ENCODE results near the gene CCRL2. TPM values are rescaled to one million over a fixed set of nuclear protein-coding genes. Genes with fewer than 3 reads are reported as not detected.
"Not testable (repeated sequence)": the region's sequence is repeated elsewhere in the genome, so short reads cannot be mapped to it uniquely, and the experiment has no call there.

Gene CCRL2
- total and polyA plus RNA-seq, 5 experiments from 2014 or later, result 1.1 to 2.8 (median 1.3) TPM; not detected in 1

- no peak overlapping the region for H3K4me3 Mint-ChIP-seq
- ATAC-seq, result no peak
- DNase-seq, result no peak
- no peaks in the 10 kb centered on the region for H3K36me3 Mint-ChIP-seq
- no peak overlapping the region for H3K27ac Mint-ChIP-seq
- peaks cover 13 to 46% (median 35%) of the 10 kb centered on the region in 4 donors for H3K4me1 Mint-ChIP-seq
- H3K27me3 Mint-ChIP-seq, result peaks cover 0 to 1% (median 0%) of the 10 kb centered on the region in 5 donors
- no peaks in the 10 kb centered on the region for H3K9me3 Mint-ChIP-seq
- POLR2A ChIA-PET, result no interaction called here
Measured at GRCh38 chr3:46412786-46413298, 5.8 kb downstream of the CCRL2 start.

GRCh38 chr3:46413951-46414350, 6.9 kb downstream of the CCRL2 start:
- Mint-ChIP-seq H3K36me3 (no peaks in the 10 kb centered on the region), H3K4me3 (no peak overlapping the region), H3K27me3 (peaks cover 0 to 1% (median 0%) of the 10 kb centered on the region in 5 donors), H3K27ac (no peak overlapping the region), H3K4me1 (peaks cover 9 to 36% (median 25%) of the 10 kb centered on the region in 4 donors), H3K9me3 (no peaks in the 10 kb centered on the region)
- DNase-seq, result no peak
- ATAC-seq, result no peak
- POLR2A ChIA-PET, result no interaction called here

- H3K4me3 Mint-ChIP-seq, result no peak overlapping the region
- peaks cover 6 to 28% (median 19%) of the 10 kb centered on the region in 4 donors for H3K4me1 Mint-ChIP-seq
- DNase-seq (no peak), ATAC-seq (no peak)
- no peaks in the 10 kb centered on the region for H3K9me3 Mint-ChIP-seq
- H3K27me3 Mint-ChIP-seq, result peaks cover 0 to 1% (median 0%) of the 10 kb centered on the region in 5 donors
- H3K27ac Mint-ChIP-seq, result no peak overlapping the region
- no peaks in the 10 kb centered on the region for H3K36me3 Mint-ChIP-seq
- POLR2A ChIA-PET, result no interaction called here
Measured at GRCh38 chr3:46414739-46415138, 7.7 kb downstream of the CCRL2 start.

- POLR2A ChIA-PET, result no interaction called here
- ATAC-seq (no peak), DNase-seq (no peak)
- H3K36me3 Mint-ChIP-seq, result no peaks in the 10 kb centered on the region
- peaks cover 3 to 21% (median 13%) of the 10 kb centered on the region in 4 donors for H3K4me1 Mint-ChIP-seq
- H3K4me3 Mint-ChIP-seq, result peak overlapping the region in 1 of 10 donors; percentile 18
- H3K27ac Mint-ChIP-seq, result peak overlapping the region in 3 of 10 donors; percentile 29 to 66 (median 33)
- no peaks in the 10 kb centered on the region for H3K27me3 Mint-ChIP-seq
- H3K9me3 Mint-ChIP-seq, result no peaks in the 10 kb centered on the region
Measured at GRCh38 chr3:46416125-46416810, 9.2 kb downstream of the CCRL2 start.

- no peaks in the 10 kb centered on the region for H3K27me3 Mint-ChIP-seq
- no peak for DNase-seq
- POLR2A ChIA-PET, result no interaction called here
- no peaks in the 10 kb centered on the region for H3K36me3 Mint-ChIP-seq
- H3K9me3 Mint-ChIP-seq, result no peaks in the 10 kb centered on the region
- H3K27ac Mint-ChIP-seq, result no peak overlapping the region
- peaks cover 3 to 21% (median 13%) of the 10 kb centered on the region in 4 donors for H3K4me1 Mint-ChIP-seq
- H3K4me3 Mint-ChIP-seq, result peak overlapping the region in 1 of 10 donors; percentile 18
- no peak for ATAC-seq
Measured at GRCh38 chr3:46416811-46417510, 9.9 kb downstream of the CCRL2 start.

- ATAC-seq (no peak), DNase-seq (no peak)
- H3K27ac Mint-ChIP-seq, result no peak overlapping the region
- H3K4me1 Mint-ChIP-seq, result peaks cover 3 to 21% (median 13%) of the 10 kb centered on the region in 4 donors
- no peaks in the 10 kb centered on the region for H3K36me3 Mint-ChIP-seq
- H3K9me3 Mint-ChIP-seq, result no peaks in the 10 kb centered on the region
- peak overlapping the region in 1 of 10 donors; percentile 2 for H3K4me3 Mint-ChIP-seq
- POLR2A ChIA-PET, result no interaction called here
- no peaks in the 10 kb centered on the region for H3K27me3 Mint-ChIP-seq
Measured at GRCh38 chr3:46417841-46418611, 11.0 kb downstream of the CCRL2 start.

GRCh38 chr3:46419816-46420215, 12.8 kb downstream of the CCRL2 start:
- H3K9me3 Mint-ChIP-seq, result no peaks in the 10 kb centered on the region
- H3K4me3 Mint-ChIP-seq, result no peak overlapping the region
- POLR2A ChIA-PET, result no interaction called here
- no peak overlapping the region for H3K27ac Mint-ChIP-seq
- ATAC-seq (no peak), DNase-seq (no peak)
- no peaks in the 10 kb centered on the region for H3K27me3 Mint-ChIP-seq
- H3K36me3 Mint-ChIP-seq, result no peaks in the 10 kb centered on the region
- peaks cover 4 to 21% (median 13%) of the 10 kb centered on the region in 4 donors for H3K4me1 Mint-ChIP-seq

GRCh38 chr3:46420931-46421330, 13.9 kb downstream of the CCRL2 start:
- no peak for DNase-seq
- no peak overlapping the region for H3K27ac Mint-ChIP-seq
- H3K4me3 Mint-ChIP-seq, result no peak overlapping the region
- H3K36me3 Mint-ChIP-seq, result no peaks in the 10 kb centered on the region
- no peaks in the 10 kb centered on the region for H3K9me3 Mint-ChIP-seq
- H3K27me3 Mint-ChIP-seq, result no peaks in the 10 kb centered on the region
- H3K4me1 Mint-ChIP-seq, result peaks cover 2 to 13% (median 10%) of the 10 kb centered on the region in 4 donors
- ATAC-seq, result no peak
- POLR2A ChIA-PET, result interaction anchor here (0.9 kb wide), 1 partner anchor 13 kb away, joined by 3 read pairs; no protein-coding TSS in a partner anchor

- Mint-ChIP-seq H3K4me3 (no peak overlapping the region), H3K27me3 (no peaks in the 10 kb centered on the region), H3K27ac (no peak overlapping the region), H3K9me3 (no peaks in the 10 kb centered on the region), H3K4me1 (peaks cover 6 to 11% (median 8%) of the 10 kb centered on the region in 4 donors), H3K36me3 (no peaks in the 10 kb centered on the region)
- POLR2A ChIA-PET, result no interaction called here
- ATAC-seq (no peak), DNase-seq (no peak)
Measured at GRCh38 chr3:46422617-46423016, 15.6 kb downstream of the CCRL2 start.

- POLR2A ChIA-PET, result no interaction called here
- H3K4me1 Mint-ChIP-seq, result peaks cover 6 to 11% (median 8%) of the 10 kb centered on the region in 4 donors
Measured at GRCh38 chr3:46423588-46423987, 16.5 kb downstream of the CCRL2 start.

GRCh38 chr3:46426476-46426875, 19.4 kb downstream of the CCRL2 start:
- POLR2A ChIA-PET, H3K4me3 Mint-ChIP-seq, H3K27me3 Mint-ChIP-seq, H3K36me3 Mint-ChIP-seq, ATAC-seq, DNase-seq: not testable (repeated sequence)
- H3K27ac Mint-ChIP-seq, result peak overlapping the region in 2 of 10 donors; percentile 75 to 83
- H3K9me3 Mint-ChIP-seq, result peaks cover 0 to 12% (median 3%) of the 10 kb centered on the region in 9 donors
- H3K4me1 Mint-ChIP-seq, result peaks cover 6 to 11% (median 8%) of the 10 kb centered on the region in 4 donors

More at GRCh38 chr3:46423588-46423987, 16.5 kb downstream of the CCRL2 start:
- H3K36me3 Mint-ChIP-seq, result no peaks in the 10 kb centered on the region
- no peak for DNase-seq
- H3K27ac Mint-ChIP-seq, result peak overlapping the region in 1 of 10 donors; percentile 32
- no peaks in the 10 kb centered on the region for H3K27me3 Mint-ChIP-seq
- no peaks in the 10 kb centered on the region for H3K9me3 Mint-ChIP-seq
- ATAC-seq, result no peak
- no peak overlapping the region for H3K4me3 Mint-ChIP-seq

GRCh38 chr3:46427404-46427803, 20.3 kb downstream of the CCRL2 start:
- ATAC-seq, POLR2A ChIA-PET, H3K27ac Mint-ChIP-seq, DNase-seq, H3K27me3 Mint-ChIP-seq, H3K4me3 Mint-ChIP-seq: not testable (repeated sequence)
- Mint-ChIP-seq H3K9me3 (peaks cover 0 to 21% (median 9%) of the 10 kb centered on the region in 9 donors), H3K4me1 (peaks cover 6 to 11% (median 8%) of the 10 kb centered on the region in 4 donors), H3K36me3 (peaks cover 0 to 12% (median 3%) of the 10 kb centered on the region in 3 donors)
